ENCODE measurements around the gene CEP112.

GRCh38 chr17:66002063-66002585, 189.8 kb downstream of the CEP112 start:
- TF ChIP-seq CTCF (IDR thresholded peaks at IDR 0.05; ENCODE audit: insufficient read depth, low read depth, low read length), result no peak
- no peak for TF ChIP-seq EZH2 (IDR thresholded peaks at IDR 0.05; ENCODE audit: insufficient read depth, low read length)

Measured in astrocyte (in vitro differentiated cells and primary cell).